HG02970 (cell line): ENCODE measurements around the gene ELMOD1.
"Not testable (repeated sequence)": the region's sequence is repeated elsewhere in the genome, so short reads cannot be mapped to it uniquely, and the experiment has no call there.

Source experiments
- ATAC-seq: cut with Tn5 transposase; IDR thresholded peaks from one replicate; pipeline ENCODE4 v1.9.1; 2021; ENCODE audit warnings: mild to moderate bottlenecking, moderate library complexity, moderate number of reproducible peaks; ENCODE audit not compliant: unreplicated experiment, low FRiP score

ELMOD1 gene

GRCh38 chr11:107590460-107591377 lies at the start of gene ELMOD1:
TSS of gene ELMOD1 (plus strand) at chr11:107591147. CDS start at chr11:107618190, 27,043 bp downstream.
- no peak for ATAC-seq

DNA sequence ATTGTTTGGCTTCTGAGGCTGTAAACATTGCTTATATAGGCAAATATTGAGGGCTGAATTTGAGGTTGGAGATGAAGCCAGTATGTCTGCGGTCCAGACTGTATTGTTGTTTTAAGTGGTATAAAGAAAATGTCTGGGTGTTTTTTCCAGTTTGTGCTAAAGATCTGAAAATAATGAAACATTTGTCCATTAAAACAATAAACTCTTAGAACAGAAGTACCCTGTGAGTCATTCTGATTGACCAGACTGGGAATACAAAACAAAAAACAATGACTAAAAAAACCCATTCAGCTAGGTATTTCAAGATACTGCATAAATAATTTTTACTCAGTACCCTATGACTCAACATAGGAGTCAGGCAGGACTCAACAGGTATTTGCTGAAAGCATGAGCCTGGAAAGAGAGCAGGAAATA lies 45.8 kb upstream of the ELMOD1 start:
- ATAC-seq: no peak

GRCh38 chr11:107547961-107548360 lies 43.0 kb upstream of the ELMOD1 start:
- no peak for ATAC-seq

DNA sequence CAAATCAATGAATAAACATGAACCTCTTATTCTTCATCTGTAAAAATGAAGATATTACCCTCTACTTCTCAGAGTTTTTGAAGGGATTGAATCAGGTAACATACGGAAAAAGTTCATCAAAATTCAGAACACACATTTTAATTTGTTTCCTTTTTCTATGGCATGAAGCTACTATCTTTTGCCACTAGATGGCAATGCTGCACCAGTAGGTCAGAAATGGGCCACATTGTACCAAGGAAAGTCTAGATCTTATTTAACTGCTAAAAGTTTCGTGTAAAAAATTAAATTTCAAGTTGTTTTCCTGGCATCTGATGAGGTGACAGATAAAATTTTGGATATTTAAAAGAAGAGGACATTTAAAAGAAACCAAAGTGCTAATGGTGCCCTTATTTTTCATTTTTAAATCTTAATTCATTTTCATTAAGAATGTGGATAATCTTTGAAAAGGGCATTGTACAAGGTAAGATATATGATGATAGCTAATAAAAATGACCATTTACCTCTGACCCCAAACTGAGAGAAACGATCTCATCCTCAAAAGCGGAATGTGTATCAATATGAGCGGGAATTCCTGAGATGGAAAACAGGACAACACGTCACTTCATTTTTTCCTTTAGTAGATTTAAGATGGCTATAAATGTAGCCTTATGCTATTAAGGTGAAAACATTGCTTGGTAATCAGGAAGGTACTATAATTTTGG lies 41.5 kb upstream of the ELMOD1 start:
- ATAC-seq: no peak

DNA sequence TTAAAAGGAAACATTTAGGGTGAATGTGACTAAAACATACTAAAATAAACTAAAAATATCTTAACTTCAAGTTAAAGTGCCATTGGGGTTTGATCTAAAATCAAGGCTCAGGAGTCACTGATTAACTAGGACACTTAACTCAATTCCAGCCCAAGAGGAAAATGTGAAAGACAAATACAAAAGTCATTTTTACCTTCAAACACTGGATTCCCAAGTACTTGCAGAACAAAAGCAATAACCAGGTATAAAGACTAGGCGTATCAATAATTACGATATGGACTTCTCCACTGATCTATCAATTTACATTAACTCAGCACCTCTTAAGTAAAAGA lies 41.0 kb upstream of the ELMOD1 start:
- no peak for ATAC-seq

DNA sequence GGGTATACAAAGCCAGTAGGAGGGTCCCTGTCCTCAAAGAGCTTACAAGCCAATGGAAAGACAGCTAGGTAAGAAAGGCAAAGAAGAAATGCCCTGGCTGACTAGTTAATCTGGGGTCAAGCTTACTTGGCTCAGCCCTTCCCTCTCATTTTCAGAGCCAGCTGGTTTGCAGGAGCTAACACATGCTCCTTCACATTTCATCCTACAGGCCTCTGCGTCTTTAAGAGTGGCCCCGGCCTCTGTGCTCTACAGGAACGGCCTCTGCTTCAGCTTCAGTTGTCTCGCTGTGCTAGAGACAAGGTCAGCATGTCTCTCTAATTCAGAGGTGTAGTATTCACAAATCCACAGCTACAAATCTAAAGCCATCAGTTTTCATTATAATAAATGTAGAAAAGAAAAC lies 40.6 kb upstream of the ELMOD1 start:
- no peak for ATAC-seq

- no peak for ATAC-seq
These were observed 29.3 kb upstream of the ELMOD1 start for GRCh38 chr11:107561688-107562087.

- no peak for ATAC-seq
These were observed 28.2 kb upstream of the ELMOD1 start for GRCh38 chr11:107562647-107563208.

- ATAC-seq: no peak
These were observed 27.2 kb upstream of the ELMOD1 start for GRCh38 chr11:107563702-107564101.

DNA sequence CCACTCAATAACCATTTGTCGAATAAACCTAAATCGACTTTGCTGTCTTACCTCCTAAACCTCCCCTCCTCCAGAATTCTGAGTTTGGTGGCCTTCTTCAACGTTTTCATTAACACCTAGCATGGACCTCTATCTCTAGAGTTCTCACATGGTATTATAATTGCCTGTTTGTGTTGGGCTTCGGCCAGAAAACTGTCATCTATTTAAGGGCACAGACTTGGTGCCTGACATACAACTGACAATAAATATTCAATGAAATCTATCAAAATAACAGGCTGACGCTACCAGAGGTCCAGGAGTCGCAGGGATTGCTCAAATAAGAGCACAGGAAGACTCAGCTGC lies 26.1 kb upstream of the ELMOD1 start:
- ATAC-seq: peak; percentile 12

- peak; percentile 69 for ATAC-seq
These were observed 25.6 kb upstream of the ELMOD1 start, which contains the start of gene ALKBH8 for GRCh38 chr11:107565219-107565937. TSS of gene ALKBH8 (minus strand) at chr11:107565735. CDS start at chr11:107560893, 4,842 bp downstream.

DNA sequence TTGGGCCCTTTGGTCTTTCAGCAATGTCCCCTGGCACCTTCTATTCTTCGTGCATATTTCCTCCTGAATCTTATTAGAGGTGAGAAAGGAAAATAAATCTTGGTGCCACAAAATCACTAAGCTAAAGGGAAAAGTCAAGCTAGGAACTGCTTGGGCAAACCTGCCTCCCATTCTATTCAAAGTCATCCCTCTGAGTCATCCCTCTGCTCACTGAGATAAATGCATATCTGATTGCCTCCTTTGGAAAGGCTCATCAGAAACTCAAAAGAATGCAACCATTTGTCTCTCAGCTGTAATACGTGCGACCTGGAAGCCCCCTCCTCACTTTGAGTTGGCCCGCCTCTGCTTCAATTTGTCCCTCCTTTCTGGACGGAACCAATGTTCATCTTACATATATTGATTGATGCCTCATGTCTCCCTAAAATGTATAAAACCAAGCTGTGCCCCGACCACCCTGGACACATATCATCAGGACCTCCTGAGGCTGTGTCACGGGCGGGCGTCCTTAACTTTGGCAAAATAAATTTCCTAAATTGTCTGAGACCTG lies 24.9 kb upstream of the ELMOD1 start:
- not testable (repeated sequence) for ATAC-seq

DNA sequence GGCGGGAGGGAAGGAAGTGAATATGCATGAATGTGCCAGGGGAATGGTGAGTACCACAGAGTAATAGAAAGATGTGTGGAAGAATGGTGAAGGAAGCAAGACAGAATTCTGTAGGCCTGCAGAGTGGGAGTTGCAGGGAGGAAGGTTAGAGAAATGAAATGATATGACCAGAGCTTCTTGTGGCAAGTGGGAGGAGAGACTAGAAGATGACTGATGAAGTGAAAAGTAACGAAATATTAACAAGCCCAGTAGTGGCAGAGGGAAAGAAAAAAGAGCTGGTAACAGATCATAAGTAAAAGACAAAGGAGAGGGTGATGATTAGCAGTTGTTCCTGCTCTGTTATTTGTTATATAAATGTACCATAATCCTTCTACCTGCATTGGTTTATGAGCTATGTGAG lies 24.4 kb upstream of the ELMOD1 start:
- ATAC-seq: no peak

- no peak for ATAC-seq
These were observed 23.1 kb upstream of the ELMOD1 start for GRCh38 chr11:107567739-107568335.

DNA sequence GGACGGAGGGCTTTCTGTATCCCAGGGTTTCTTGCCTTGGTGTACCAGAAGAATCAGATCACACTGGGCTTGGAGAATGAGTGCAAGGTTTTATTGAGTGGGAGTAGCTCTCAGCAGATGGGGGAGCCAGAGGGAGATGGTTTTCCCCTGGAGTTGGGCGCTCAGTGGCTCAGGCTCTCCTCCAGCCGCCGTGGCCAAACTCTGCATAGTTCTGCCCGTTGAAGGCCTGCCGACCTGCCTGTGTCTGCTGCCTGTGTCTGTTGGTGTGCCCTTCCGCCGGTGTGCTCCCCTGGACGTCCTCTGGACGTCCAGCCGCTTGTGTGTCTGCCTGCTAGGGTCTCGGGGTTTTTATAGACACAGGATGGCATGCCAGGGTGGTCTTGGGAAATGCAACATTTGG lies 20.9 kb upstream of the ELMOD1 start:
- ATAC-seq: no peak

DNA sequence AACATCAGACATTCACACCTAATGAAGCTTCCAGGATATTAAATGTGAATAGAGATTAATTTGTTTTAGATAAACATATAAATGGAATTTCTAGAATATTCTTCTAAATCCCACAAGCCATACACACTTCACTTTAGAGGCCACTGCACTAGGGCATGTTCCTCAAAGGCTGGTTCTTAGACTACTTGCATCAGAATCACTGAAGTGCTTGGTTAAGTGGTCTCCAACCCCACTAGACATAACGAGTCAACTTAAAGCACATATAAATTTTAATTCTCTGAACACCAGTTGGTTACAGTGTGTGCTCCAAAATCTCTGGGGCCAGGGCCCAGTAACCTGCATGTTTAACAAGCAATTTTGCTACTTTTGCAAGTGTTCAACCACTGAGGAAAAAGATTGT lies 17.5 kb upstream of the ELMOD1 start:
- ATAC-seq: no peak

DNA sequence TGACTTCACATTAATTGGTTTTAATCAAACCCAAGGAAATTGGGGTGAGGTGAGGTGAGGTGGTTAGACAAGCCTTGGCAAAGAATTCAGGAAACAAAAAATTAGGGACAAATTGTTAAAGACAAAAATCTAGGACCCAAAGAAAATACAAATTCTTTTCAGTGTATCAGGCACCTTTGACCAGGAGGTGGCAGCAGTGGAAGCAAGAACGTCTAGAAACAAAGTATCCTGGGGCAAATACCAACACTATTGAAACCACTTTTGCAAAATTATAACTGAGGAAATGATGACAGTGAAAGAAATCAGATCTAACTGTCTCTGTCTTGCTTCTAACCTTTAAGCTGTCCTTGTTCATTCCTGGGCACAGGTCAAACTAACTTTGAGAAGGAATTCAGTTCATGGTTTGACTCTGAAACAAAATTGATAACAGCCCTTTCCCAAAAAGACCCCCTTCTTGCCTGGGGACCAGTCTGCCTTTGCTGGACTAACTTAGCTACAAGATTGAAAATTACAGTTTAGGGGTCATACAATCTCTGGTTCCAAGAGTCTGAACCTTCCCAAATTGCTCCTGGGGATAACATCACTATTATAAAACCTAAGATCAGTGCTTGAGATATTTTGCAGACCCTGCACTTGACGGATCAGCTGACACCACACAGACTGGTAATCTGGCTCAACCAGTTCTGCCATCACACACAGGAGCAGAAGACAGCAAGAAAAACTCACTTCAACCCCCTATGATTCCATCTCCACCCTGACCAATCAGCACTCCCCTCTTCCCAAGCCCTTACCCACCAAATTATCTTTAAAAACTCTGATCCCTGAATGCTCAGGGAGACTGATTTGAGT lies 14.2 kb upstream of the ELMOD1 start:
- ATAC-seq: not testable (repeated sequence)

DNA sequence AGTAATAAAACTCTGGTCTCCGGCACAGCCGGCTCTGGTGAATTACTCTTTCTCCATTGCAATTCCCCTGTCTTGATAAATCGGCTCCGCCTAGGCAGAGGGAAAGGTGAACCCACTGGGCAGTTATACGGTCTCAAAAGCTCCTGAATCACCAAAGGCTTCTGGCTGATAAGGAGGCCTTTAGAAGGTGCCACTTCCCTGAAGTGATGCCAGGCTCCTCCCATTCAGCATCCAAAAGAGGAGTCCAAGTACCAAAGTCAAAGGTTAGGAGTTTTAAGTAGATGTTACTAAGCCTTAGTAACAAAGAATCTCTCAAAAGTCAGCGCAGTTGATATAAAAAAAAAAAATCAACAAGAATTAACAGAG lies 13.6 kb upstream of the ELMOD1 start:
- ATAC-seq: no peak

DNA sequence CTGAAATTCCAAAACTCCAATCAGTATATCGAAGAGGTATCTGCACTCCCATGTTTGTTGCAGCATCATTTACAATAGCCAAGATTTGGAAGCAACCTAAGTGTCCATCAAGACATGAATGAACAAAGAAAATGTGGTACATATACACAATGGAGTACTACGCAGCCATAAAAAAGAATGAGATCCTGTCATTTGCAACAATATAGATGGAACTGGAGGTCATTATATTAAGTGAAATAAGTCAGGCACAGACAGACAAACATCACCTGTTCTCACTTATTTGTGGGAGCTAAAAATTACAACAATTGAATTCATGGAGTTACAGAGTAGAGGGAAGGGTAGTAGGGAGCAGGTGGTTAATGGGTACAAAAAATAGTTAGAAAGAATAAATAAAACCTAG lies 11.8 kb upstream of the ELMOD1 start:
- ATAC-seq: not testable (repeated sequence)
